Thyroid gland (tissue), 4 donors: ENCODE data around the gene PRSS50.

ENCODE experiments used
- POLR2A ChIP-seq, 2 donors: fragments of 450-650 bp; IDR thresholded peaks; one replicate each; pipeline ENCODE4 v1.6.1; 2017; ENCODE audit warnings: antibody characterized with exemption in 2 of 2, mild to moderate bottlenecking in 2 of 2, moderate library complexity in 1 of 2
- TF ChIP-seq, protein P1 (sequence below), 6 experiments: fragments of 200-600 bp in 3 of 6; fragments of 450-650 bp in 3 of 6; sonication (generic) in 3 of 6; IDR thresholded peaks; one replicate each; pipeline ENCODE4 v1.5.1; 2016 to 2019; ENCODE audit warnings: antibody characterized with exemption in 6 of 6, mild to moderate bottlenecking in 2 of 6, inconsistent platforms in 1 of 6, moderate library complexity in 1 of 6

- TF ChIP-seq, protein P1, sequence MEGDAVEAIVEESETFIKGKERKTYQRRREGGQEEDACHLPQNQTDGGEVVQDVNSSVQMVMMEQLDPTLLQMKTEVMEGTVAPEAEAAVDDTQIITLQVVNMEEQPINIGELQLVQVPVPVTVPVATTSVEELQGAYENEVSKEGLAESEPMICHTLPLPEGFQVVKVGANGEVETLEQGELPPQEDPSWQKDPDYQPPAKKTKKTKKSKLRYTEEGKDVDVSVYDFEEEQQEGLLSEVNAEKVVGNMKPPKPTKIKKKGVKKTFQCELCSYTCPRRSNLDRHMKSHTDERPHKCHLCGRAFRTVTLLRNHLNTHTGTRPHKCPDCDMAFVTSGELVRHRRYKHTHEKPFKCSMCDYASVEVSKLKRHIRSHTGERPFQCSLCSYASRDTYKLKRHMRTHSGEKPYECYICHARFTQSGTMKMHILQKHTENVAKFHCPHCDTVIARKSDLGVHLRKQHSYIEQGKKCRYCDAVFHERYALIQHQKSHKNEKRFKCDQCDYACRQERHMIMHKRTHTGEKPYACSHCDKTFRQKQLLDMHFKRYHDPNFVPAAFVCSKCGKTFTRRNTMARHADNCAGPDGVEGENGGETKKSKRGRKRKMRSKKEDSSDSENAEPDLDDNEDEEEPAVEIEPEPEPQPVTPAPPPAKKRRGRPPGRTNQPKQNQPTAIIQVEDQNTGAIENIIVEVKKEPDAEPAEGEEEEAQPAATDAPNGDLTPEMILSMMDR (IDR thresholded peaks at IDR 0.05) = no peak
- no peak for TF ChIP-seq POLR2A (IDR thresholded peaks at IDR 0.05)
Measured at GRCh38 chr3:46700772-46701171, 16.9 kb downstream of the PRSS50 start.
